Measurements from ENCODE around the gene RUNX2.

RUNX2 gene

GRCh38 chr6:45411959-45412358 is 83.8 kb downstream of the RUNX2 start:
- DNase-seq (ENCODE audit: low read depth in 2 of 2) = no peak

GRCh38 chr6:45415315-45415714 is 87.2 kb downstream of the RUNX2 start:
- no peak for DNase-seq (ENCODE audit: low read depth in 2 of 2)

GRCh38 chr6:45415788-45416518 is 87.8 kb downstream of the RUNX2 start:
- no peak for DNase-seq (ENCODE audit: low read depth in 2 of 2)

GRCh38 chr6:45416700-45417099 is 88.6 kb downstream of the RUNX2 start:
- no peak for DNase-seq (ENCODE audit: low read depth in 2 of 2)

GRCh38 chr6:45417436-45417835 is 89.3 kb downstream of the RUNX2 start:
- DNase-seq (ENCODE audit: low read depth in 2 of 2) = no peak

GRCh38 chr6:45419571-45420082 is 91.5 kb downstream of the RUNX2 start:
- DNase-seq (ENCODE audit: low read depth in 2 of 2) = peak in 1 of 2 donors; percentile 39

GRCh38 chr6:45420083-45420908 is 92.2 kb downstream of the RUNX2 start:
- peak in 1 of 2 donors; percentile 34 for DNase-seq (ENCODE audit: low read depth in 2 of 2)

GRCh38 chr6:45420909-45421708 is 93.0 kb downstream of the RUNX2 start:
- no peak for DNase-seq (ENCODE audit: low read depth in 2 of 2)

GRCh38 chr6:45421709-45422502 is 93.8 kb downstream of the RUNX2 start:
- no peak for DNase-seq (ENCODE audit: low read depth in 2 of 2)

- DNase-seq (ENCODE audit: low read depth in 2 of 2) = peak in 1 of 2 donors; percentile 45
Observed at GRCh38 chr6:45422503-45423110, 94.5 kb downstream of the RUNX2 start.

- DNase-seq (ENCODE audit: low read depth in 2 of 2) = no peak
Observed at GRCh38 chr6:45423111-45423823, 95.1 kb downstream of the RUNX2 start.

GRCh38 chr6:45423824-45424450 is 95.8 kb downstream of the RUNX2 start:
- no peak for DNase-seq (ENCODE audit: low read depth in 2 of 2)

- no peak for DNase-seq (ENCODE audit: low read depth in 2 of 2)
Observed at GRCh38 chr6:45424451-45424861, 96.3 kb downstream of the RUNX2 start.

- DNase-seq (ENCODE audit: low read depth in 2 of 2) = no peak
Observed at GRCh38 chr6:45426251-45426650, 98.1 kb downstream of the RUNX2 start.

GRCh38 chr6:45427726-45428125 is 99.6 kb downstream of the RUNX2 start:
- DNase-seq (ENCODE audit: low read depth in 2 of 2) = no peak

- no peak for DNase-seq (ENCODE audit: low read depth in 2 of 2)
Observed at GRCh38 chr6:45428727-45429126, 100.6 kb downstream of the RUNX2 start.

GRCh38 chr6:45430590-45431202 is 102.6 kb downstream of the RUNX2 start:
- DNase-seq (ENCODE audit: low read depth in 2 of 2) = no peak

GRCh38 chr6:45431317-45432065 is 103.4 kb downstream of the RUNX2 start:
- no peak for DNase-seq (ENCODE audit: low read depth in 2 of 2)

Measured in stimulated activated CD8-positive, alpha-beta memory T cell treated with anti-CD3 and anti-CD28 coated beads, Interleukin-2, amount 100 ng/mL, for 1 hour (primary cell).